B cell (primary cell): ENCODE measurements around the gene ANKS1A. TPM values are rescaled to one million over a fixed set of nuclear protein-coding genes. Genes with fewer than 3 reads are reported as not detected.

Experiments used
- ATAC-seq: fragments of 200-7000 bp; cut with Tn5 transposase; one replicate; pipeline ENCODE4 v1.10.0; 2021; ENCODE audit warnings: low read depth, mild to moderate bottlenecking, moderate number of reproducible peaks, moderate library complexity
- CTCF ChIA-PET: fragments of 350-600 bp; sonication (Branson Sonifier 250); formaldehyde crosslinking; loops from one replicate; lab custom pipeline; 2021; ENCODE audit warnings: antibody characterized with exemption, inconsistent platforms; lab: Charles Lee
- POLR2A ChIA-PET: fragments of 350-600 bp; sonication (Branson Sonifier 250); formaldehyde crosslinking; loops from one replicate; lab custom pipeline; 2021; ENCODE audit warnings: antibody characterized with exemption; lab: Charles Lee
- DNase-seq: peaks from one replicate; pipeline ENCODE4 v3.0.0; 2013
- H2AFZ ChIP-seq: 2 replicates; pipeline ENCODE4 v1.6.1; 2012; ENCODE audit warnings: mild to moderate bottlenecking, low read depth, low read length; ENCODE audit not compliant: insufficient read depth, poor library complexity, severe bottlenecking
- H3K27ac ChIP-seq, 2 donors: 1 replicate in 1 of 2; 2 replicates in 1 of 2; pipeline ENCODE4 v1.5.1; 2012 to 2013; ENCODE audit warnings: low read length in 2 of 2, mild to moderate bottlenecking in 2 of 2, moderate library complexity in 1 of 2
- H3K27me3 ChIP-seq, 4 experiments: fragments of 200-600 bp in 1 of 4; sonication (generic) in 1 of 4; replicated peaks in 1 of 4; 1 replicate in 2 of 4; 2 replicates in 2 of 4; pipeline versions ENCODE4 v1.6.1 to v1.7.0; 2013 to 2016; ENCODE audit warnings: low read length in 3 of 4, mild to moderate bottlenecking in 2 of 4, mixed read lengths in 1 of 4, moderate library complexity in 1 of 4; ENCODE audit not compliant: insufficient read depth in 4 of 4, control insufficient read depth in 3 of 4; ENCODE audit errors: control extremely low read depth in 1 of 4
- H3K36me3 ChIP-seq, 2 experiments: replicated peaks in 1 of 2; 1 replicate in 1 of 2; 2 replicates in 1 of 2; pipeline versions ENCODE4 v1.6.1 to v1.7.1; 2013; ENCODE audit warnings: low read length in 1 of 2; ENCODE audit not compliant: insufficient read depth in 2 of 2, control insufficient read depth in 1 of 2; ENCODE audit errors: control extremely low read depth in 1 of 2, extremely low read depth in 1 of 2
- H3K4me1 ChIP-seq, 2 donors: fragments of 200-600 bp in 1 of 2; sonication (generic) in 1 of 2; 1 replicate in 1 of 2; 2 replicates in 1 of 2; pipeline versions ENCODE4 v1.5.1 to v1.6.1; 2013 to 2017; ENCODE audit warnings: low read length in 2 of 2; ENCODE audit not compliant: control insufficient read depth in 2 of 2, insufficient read depth in 2 of 2
- H3K4me2 ChIP-seq: replicated peaks from 2 replicates; pipeline ENCODE3; 2012; ENCODE audit warnings: mild to moderate bottlenecking, low read depth, low read length; ENCODE audit not compliant: poor library complexity, severe bottlenecking
- H3K4me3 ChIP-seq, 5 experiments: fragments of 200-600 bp in 1 of 5; sonication (generic) in 1 of 5; 1 replicate in 3 of 5; 2 replicates in 2 of 5; pipeline versions ENCODE4 v1.5.1 to v1.7.0; 2011 to 2016; ENCODE audit warnings: low read length in 4 of 5, mild to moderate bottlenecking in 4 of 5, low read depth in 2 of 5, control low read depth in 1 of 5, moderate library complexity in 1 of 5; ENCODE audit not compliant: insufficient read depth in 1 of 5; ENCODE audit errors: control extremely low read depth in 1 of 5, extremely low read depth in 1 of 5
- H3K79me2 ChIP-seq: fragments of 200-600 bp; sonication (generic); one replicate; pipeline ENCODE4 v1.6.0; 2016; ENCODE audit warnings: low read length; ENCODE audit not compliant: control insufficient read depth, insufficient read depth
- H3K9ac ChIP-seq: fragments of 200-600 bp; sonication (generic); 2 replicates; pipeline ENCODE4 v1.6.1; 2017; ENCODE audit warnings: mild to moderate bottlenecking, low read length, moderate library complexity
- H3K9me3 ChIP-seq, 3 donors: one replicate each; pipeline versions ENCODE4 v1.6.1 to v1.7.1; 2013; ENCODE audit warnings: low read length in 2 of 3; ENCODE audit not compliant: control insufficient read depth in 2 of 3, insufficient read depth in 1 of 3; ENCODE audit errors: control extremely low read depth in 1 of 3
- H4K20me1 ChIP-seq: 2 replicates; pipeline ENCODE4 v1.6.0; 2012; ENCODE audit warnings: mild to moderate bottlenecking, low read length; ENCODE audit not compliant: insufficient read depth, control insufficient read depth, poor library complexity, severe bottlenecking
- H3K27ac Mint-ChIP-seq: one replicate; pipeline ENCODE4 v1.8.0; 2021; ENCODE audit warnings: mixed read lengths
- H3K27me3 Mint-ChIP-seq: one replicate; pipeline ENCODE4 v1.8.0; 2021; ENCODE audit warnings: mixed read lengths
- H3K4me1 Mint-ChIP-seq: one replicate; pipeline ENCODE4 v1.8.0; 2021; ENCODE audit warnings: mixed read lengths
- H3K4me3 Mint-ChIP-seq: one replicate; pipeline ENCODE4 v1.8.0; 2021; ENCODE audit warnings: mixed read lengths
- H3K9me3 Mint-ChIP-seq: one replicate; pipeline ENCODE4 v1.8.0; 2022; ENCODE audit warnings: mixed read lengths; ENCODE audit not compliant: insufficient read depth
- CTCF ChIP-seq: fragments of 200-600 bp; IDR thresholded peaks from one replicate; pipeline ENCODE4 v1.8.0; 2022; ENCODE audit warnings: antibody characterized with exemption, mild to moderate bottlenecking
- EZH2 ChIP-seq: IDR thresholded peaks from 2 replicates; pipeline ENCODE4 v1.6.1; 2012; ENCODE audit warnings: borderline replicate concordance, low read depth, mild to moderate bottlenecking, moderate library complexity, low read length; ENCODE audit not compliant: insufficient read depth, poor library complexity, severe bottlenecking
- WGBS: methylation state at CpG from one replicate; pipeline ENCODE4 v1.1.5; 2013; ENCODE audit warnings: missing lambda C conversion rate; ENCODE audit not compliant: insufficient coverage; 5-methylcytosine and 5-hydroxymethylcytosine counted together
- intact Hi-C: fragments of 100-400 bp; cut with micrococcal nuclease; formaldehyde crosslinking; loops from one replicate; pipeline ENCODE4 v1.10.0; 2022
- polyA plus RNA-seq: library from polyadenylated mRNA; depleted of rRNA; stranded (reverse); fragments of >200 nt; gene quantifications from 2 replicates; pipeline ENCODE4 v1.2.3, GENCODE V29; 2012
- total RNA-seq, 2 donors: library from RNA; stranded (reverse); fragments of 120-200 nt in 1 of 2; gene quantifications; 1 replicate in 1 of 2; 2 replicates in 1 of 2; pipeline versions ENCODE4 v1.2.3 to v1.2.4, GENCODE V29; 2013 to 2022

The ANKS1A gene
- total and polyA plus RNA-seq, 2 donors (not counting 1 experiment from before 2014, with no cell fraction given): 3.4 to 19.7 TPM

GRCh38 chr6:34912715-34913464, 23.8 kb downstream of the ANKS1A start:
- Histone ChIP-seq H3K4me2 (peak overlapping the region; percentile 26), H3K4me1 (peaks cover 11 to 14% of the 10 kb centered on the region in 2 donors), H3K79me2 (peaks cover 4% of the 10 kb centered on the region), H3K27me3 (no peaks in the 10 kb centered on the region), H4K20me1 (peaks cover 24% of the 10 kb centered on the region), H3K9ac (peak overlapping the region; percentile 18), H3K9me3 (no peaks in the 10 kb centered on the region), H2AFZ (no peak overlapping the region), H3K27ac (no peak overlapping the region), H3K4me3 (no peak overlapping the region), H3K36me3 (no peaks in the 10 kb centered on the region)
- peak overlapping the region; percentile 42 for H3K4me3 Mint-ChIP-seq
- no peak for TF ChIP-seq CTCF
- no peak for TF ChIP-seq EZH2
- ChIA-PET CTCF (interaction anchor here (1.0 kb wide), 1 partner anchor 54 kb away, joined by 3 read pairs; no protein-coding TSS in a partner anchor), POLR2A (no interaction called here)
- DNase-seq (peak; percentile 46), ATAC-seq (peak; percentile 70)
- H3K27me3 Mint-ChIP-seq: no peaks in the 10 kb centered on the region
- H3K27ac Mint-ChIP-seq: peak overlapping the region; percentile 21
- peaks cover 15% of the 10 kb centered on the region for H3K4me1 Mint-ChIP-seq
- H3K9me3 Mint-ChIP-seq: no peaks in the 10 kb centered on the region
- 50% methylated on average over 1 of the region's 3 CpGs for WGBS
- intact Hi-C loops: loop anchor here (2.0 kb wide), 1 partner anchor 24 kb away; the partner anchor contains the start of genes ANKS1A and TAF11

- H4K20me1 ChIP-seq: peaks cover 24% of the 10 kb centered on the region
- no CpG with 5 or more reads among the region's 4 CpGs for WGBS
- CTCF ChIA-PET: no interaction called here
- peaks cover 11 to 14% of the 10 kb centered on the region in 2 donors for H3K4me1 ChIP-seq
- POLR2A ChIA-PET: no interaction called here
- no peak overlapping the region for H2AFZ ChIP-seq
- no peak overlapping the region for H3K4me2 ChIP-seq
- peaks cover 0 to 3% of the 10 kb centered on the region in 2 experiments for H3K36me3 ChIP-seq
- no peak for TF ChIP-seq EZH2
- TF ChIP-seq CTCF: no peak
- no peak overlapping the region for H3K27ac Mint-ChIP-seq
- ATAC-seq: no peak
- H3K27ac ChIP-seq: no peak overlapping the region
- H3K4me3 Mint-ChIP-seq: no peak overlapping the region
- intact Hi-C loops: no loop called here
- no peaks in the 10 kb centered on the region for H3K27me3 ChIP-seq
- no peak overlapping the region for H3K9ac ChIP-seq
- H3K27me3 Mint-ChIP-seq: no peaks in the 10 kb centered on the region
- H3K4me1 Mint-ChIP-seq: peaks cover 15% of the 10 kb centered on the region
- no peaks in the 10 kb centered on the region for H3K9me3 Mint-ChIP-seq
- no peaks in the 10 kb centered on the region for H3K9me3 ChIP-seq
- no peaks in the 10 kb centered on the region for H3K79me2 ChIP-seq
- H3K4me3 ChIP-seq: no peak overlapping the region
- DNase-seq: no peak
Observed at GRCh38 chr6:34914358-34914757, 25.3 kb downstream of the ANKS1A start.
